ENCODE results near the gene GRIA4. TPM values are rescaled to one million over a fixed set of nuclear protein-coding genes. Genes with fewer than 3 reads are reported as not detected.

Gene GRIA4
- polyA plus RNA-seq, 1 of the 3 experiments (the other 2 are of a cell fraction), result 0.02 TPM

- no peaks in the 10 kb centered on the region for H3K79me2 ChIP-seq (ENCODE audit: insufficient read depth)
- ChIA-PET CTCF (no interaction called here), POLR2A (no interaction called here)
- H3F3A ChIP-seq (replicated peaks; ENCODE audit: insufficient read depth), result no peaks in the 10 kb centered on the region
- H2AFZ ChIP-seq (ENCODE audit: low read depth), result no peak overlapping the region
- no peak overlapping the region for H3K27ac ChIP-seq (ENCODE audit: low read depth in 2 of 2, low read length in 1 of 2)
- no peak overlapping the region for H3K4me3 ChIP-seq (ENCODE audit: low read depth in 2 of 2, low read length in 1 of 2)
- no peak overlapping the region for H3K4me2 ChIP-seq
- H3K9ac ChIP-seq, result no peak overlapping the region
- no peaks in the 10 kb centered on the region for H3K9me2 ChIP-seq
- H3K36me3 ChIP-seq (replicated peaks in 1 of 2; ENCODE audit: control insufficient read depth in 1 of 2, insufficient read depth in 2 of 2, low read length in 1 of 2), result no peaks in the 10 kb centered on the region
- no peaks in the 10 kb centered on the region for H4K20me1 ChIP-seq (ENCODE audit: insufficient read depth)
- H3K4me1 ChIP-seq (ENCODE audit: control insufficient read depth in 1 of 2, insufficient read depth in 2 of 2, low read depth in 1 of 2, low read length in 1 of 2), result peaks cover 0 to 3% of the 10 kb centered on the region in 2 experiments; a peak in 1 of 4 replicates
- no peaks in the 10 kb centered on the region for H3K9me3 ChIP-seq
- WGBS (ENCODE audit: low lambda C conversion rate), result 38% methylated on average over 2 of the region's 2 CpGs
- TF ChIP-seq USF1 (IDR thresholded peaks at IDR 0.05; ENCODE audit: borderline replicate concordance, low read depth) (no peak), FOXJ3 (CRISPR knock-in tag; IDR thresholded peaks at IDR 0.05) (no peak), NRF1 (IDR thresholded peaks at IDR 0.05; ENCODE audit: low read depth, low read length) (no peak), PBX3 (IDR thresholded peaks at IDR 0.05) (no peak), RXRA (IDR thresholded peaks at IDR 0.05; ENCODE audit: borderline replicate concordance, low read depth) (no peak), SMC3 (IDR thresholded peaks at IDR 0.05; ENCODE audit: low read depth, low read length) (no peak), GABPA (IDR thresholded peaks at IDR 0.05; ENCODE audit: low read depth) (no peak), FOSL2 (IDR thresholded peaks at IDR 0.05; ENCODE audit: borderline replicate concordance, low read depth) (no peak), ELF1 (IDR thresholded peaks at IDR 0.05) (no peak), YY1 (IDR thresholded peaks at IDR 0.05; ENCODE audit: low read depth) (no peak), RFX5 (IDR thresholded peaks at IDR 0.05; ENCODE audit: low read length) (no peak), IRF3 (IDR thresholded peaks at IDR 0.05; ENCODE audit: low read depth, low read length) (no peak)
- no peak for DNase-seq
- H3K27me3 ChIP-seq (ENCODE audit: insufficient read depth), result no peaks in the 10 kb centered on the region
Measured at GRCh38 chr11:105696000-105696399, 86.1 kb downstream of the GRIA4 start.

- Histone ChIP-seq H3K9me3 (no peaks in the 10 kb centered on the region), H3K27me3 (ENCODE audit: insufficient read depth) (no peaks in the 10 kb centered on the region), H3F3A (replicated peaks; ENCODE audit: insufficient read depth) (no peaks in the 10 kb centered on the region), H3K36me3 (replicated peaks in 1 of 2; ENCODE audit: control insufficient read depth in 1 of 2, insufficient read depth in 2 of 2, low read length in 1 of 2) (no peaks in the 10 kb centered on the region), H3K9me2 (no peaks in the 10 kb centered on the region), H3K9ac (no peak overlapping the region), H3K79me2 (ENCODE audit: insufficient read depth) (no peaks in the 10 kb centered on the region), H3K4me1 (ENCODE audit: control insufficient read depth in 1 of 2, insufficient read depth in 2 of 2, low read depth in 1 of 2, low read length in 1 of 2) (peaks cover 0 to 3% of the 10 kb centered on the region in 2 experiments; a peak in 1 of 4 replicates), H3K4me2 (no peak overlapping the region), H3K4me3 (ENCODE audit: low read depth in 2 of 2, low read length in 1 of 2) (no peak overlapping the region), H2AFZ (ENCODE audit: low read depth) (no peak overlapping the region), H4K20me1 (ENCODE audit: insufficient read depth) (no peaks in the 10 kb centered on the region), H3K27ac (ENCODE audit: low read depth in 2 of 2, low read length in 1 of 2) (no peak overlapping the region)
- ChIA-PET CTCF (interaction anchor here (0.6 kb wide), 1 partner anchor 429 kb away, joined by 3 read pairs; no protein-coding TSS in a partner anchor), POLR2A (no interaction called here)
- WGBS (ENCODE audit: low lambda C conversion rate), result 0% methylated on average over 1 of the region's 1 CpG
- DNase-seq, result no peak
- TF ChIP-seq RXRA (IDR thresholded peaks at IDR 0.05; ENCODE audit: borderline replicate concordance, low read depth), result no peak
- TF ChIP-seq NRF1 (IDR thresholded peaks at IDR 0.05; ENCODE audit: low read depth, low read length), result no peak
- TF ChIP-seq USF1 (IDR thresholded peaks at IDR 0.05; ENCODE audit: borderline replicate concordance, low read depth), result no peak
- TF ChIP-seq TEAD4 (IDR thresholded peaks at IDR 0.05; ENCODE audit: borderline replicate concordance, insufficient read depth), result no peak
- TF ChIP-seq MEF2A (IDR thresholded peaks at IDR 0.05; ENCODE audit: borderline replicate concordance, low read depth), result no peak
- no peak for TF ChIP-seq RCOR1 (IDR thresholded peaks at IDR 0.05; ENCODE audit: low read length)
- TF ChIP-seq MXI1 (IDR thresholded peaks at IDR 0.05; ENCODE audit: low read depth, low read length), result no peak
- TF ChIP-seq ZBTB33 (IDR thresholded peaks at IDR 0.05; ENCODE audit: borderline replicate concordance, low read depth), result no peak
- TF ChIP-seq TAF1 (IDR thresholded peaks at IDR 0.05; ENCODE audit: borderline replicate concordance, low read depth, low read length), result no peak
- no peak for TF ChIP-seq EZH2phosphoT487 (IDR thresholded peaks at IDR 0.05; ENCODE audit: borderline replicate concordance, low read depth)
- no peak for TF ChIP-seq POLR2AphosphoS5 (IDR thresholded peaks at IDR 0.05; ENCODE audit: low read depth, low read length)
- TF ChIP-seq YY1 (IDR thresholded peaks at IDR 0.05; ENCODE audit: low read depth), result no peak
- TF ChIP-seq PBX3 (IDR thresholded peaks at IDR 0.05), result no peak
Measured at GRCh38 chr11:105697291-105697690, 87.4 kb downstream of the GRIA4 start.

Data from SK-N-SH (cell line).